H1 (cell line): ENCODE results near the gene DOK7. TPM values are rescaled to one million over a fixed set of nuclear protein-coding genes. Genes with fewer than 3 reads are reported as not detected.

Source experiments
- RAD21 ChIP-seq, 2 experiments: IDR thresholded peaks in 1 of 2; conservative IDR thresholded peaks in 1 of 2; 2 replicates each; pipeline ENCODE4 v1.6.1; 2011; ENCODE audit warnings: low read depth in 2 of 2, low read length in 2 of 2, improper control_type of control experiment in 1 of 2, inconsistent platforms in 1 of 2, mild to moderate bottlenecking in 1 of 2, moderate library complexity in 1 of 2
- SAP30 ChIP-seq: fragments of 300-600 bp; sonication (generic); IDR thresholded peaks from 2 replicates; pipeline ENCODE4 v1.7.1; 2012; ENCODE audit warnings: low read length, moderate library complexity, mild to moderate bottlenecking, inconsistent platforms; ENCODE audit not compliant: insufficient read depth, insufficient replicate concordance
- SIN3A ChIP-seq, 2 experiments: IDR thresholded peaks in 1 of 2; conservative IDR thresholded peaks in 1 of 2; 2 replicates each; pipeline ENCODE4 v1.6.1; 2011 to 2012; ENCODE audit warnings: low read length in 2 of 2, improper control_type of control experiment in 1 of 2, low read depth in 1 of 2, mild to moderate bottlenecking in 1 of 2
- TAF7 ChIP-seq: optimal IDR thresholded peaks from 2 replicates; pipeline ENCODE3; 2011; ENCODE audit warnings: low read depth, mild to moderate bottlenecking, inconsistent platforms, low read length, moderate library complexity, borderline replicate concordance
- polyA plus RNA-seq, 7 experiments: library from polyadenylated mRNA; depleted of rRNA in 3 of 7; stranded (reverse) in 5 of 7; unstranded in 2 of 7; fragments of >200 nt in 5 of 7; fragments of 200-250 nt in 2 of 7; gene quantifications; 1 replicate in 5 of 7; 2 replicates in 1 of 7; 4 replicates in 1 of 7; pipeline versions ENCODE4 v1.2.1 to v1.2.3, GENCODE V29; 2011 to 2013; ENCODE audit warnings: missing spikeins in 2 of 7, mixed read lengths in 2 of 7
- total RNA-seq: library from RNA; stranded (reverse); fragmentation: NEBNext Ultra II Directional; extraction: Animal tissue kit (Norgen Biotek cat#: 25700); gene quantifications from 2 replicates; pipeline ENCODE4 v1.2.1, GENCODE V29; 2021

Gene DOK7
- total and polyA plus RNA-seq, 2 of the 8 experiments (the other 6 are each of a cell fraction or from before 2014, with no cell fraction given): 0.32 TPM; not detected in 1

- TF ChIP-seq RAD21 (IDR thresholded peaks at IDR 0.05 in 1 of 2, conservative IDR thresholded peaks at IDR 0.05 in 1 of 2; ENCODE audit: low read depth in 2 of 2, low read length in 2 of 2): no peak
- TF ChIP-seq SIN3A (conservative IDR thresholded peaks at IDR 0.05 in 1 of 2, IDR thresholded peaks at IDR 0.05 in 1 of 2; ENCODE audit: low read depth in 1 of 2, low read length in 2 of 2): no peak
- no peak for TF ChIP-seq SAP30
- no peak for TF ChIP-seq TAF7
Observed at GRCh38 chr4:3491681-3492405, 28.7 kb downstream of the DOK7 start (continued).
